ENCODE data around the gene ITGB5. TPM values are rescaled to one million over a fixed set of nuclear protein-coding genes. Genes with fewer than 3 reads are reported as not detected.

ITGB5 gene
- polyA plus RNA-seq, 3 donors, result 0.68 to 1.2 (median 1.0) TPM

GRCh38 chr3:124811436-124811835, 75.7 kb downstream of the ITGB5 start:
- H3K27me3 Mint-ChIP-seq (ENCODE audit: low read depth in 3 of 3), result peaks cover 3 to 4% (median 3%) of the 10 kb centered on the region in 3 donors
- intact Hi-C loops (cut with micrococcal nuclease), result no loop called here
- Histone ChIP-seq H3K9ac (ENCODE audit: insufficient read depth, low read length, poor library complexity, severe bottlenecking) (no peak overlapping the region), H3K9me3 (replicated peaks in 1 of 2; ENCODE audit: control insufficient read depth in 1 of 2, insufficient read depth in 1 of 2, low read length in 2 of 2) (no peaks in the 10 kb centered on the region), H3K4me1 (ENCODE audit: control insufficient read depth in 1 of 2, insufficient read depth in 2 of 2, low read length in 2 of 2) (peaks cover 8 to 12% of the 10 kb centered on the region in 2 donors), H3K79me2 (ENCODE audit: insufficient read depth, low read length) (no peaks in the 10 kb centered on the region), H4K20me1 (ENCODE audit: insufficient read depth, low read length) (no peaks in the 10 kb centered on the region), H3K4me2 (replicated peaks; ENCODE audit: extremely low read depth, low read length, poor library complexity, severe bottlenecking) (no peak overlapping the region), H3K4me3 (replicated peaks in 1 of 3; ENCODE audit: low read depth in 2 of 3, low read length in 3 of 3) (no peak overlapping the region), H3K27me3 (ENCODE audit: control insufficient read depth in 2 of 2, insufficient read depth in 2 of 2, low read length in 2 of 2) (no peaks in the 10 kb centered on the region), H3K36me3 (replicated peaks in 1 of 2; ENCODE audit: control insufficient read depth in 1 of 2, insufficient read depth in 2 of 2, low read length in 2 of 2) (no peaks in the 10 kb centered on the region), H3K27ac (ENCODE audit: low read depth in 1 of 2, low read length in 2 of 2) (no peak overlapping the region), H2AFZ (ENCODE audit: insufficient read depth, low read depth, low read length, poor library complexity, severe bottlenecking) (no peak overlapping the region)
- no peak overlapping the region for H3K27ac Mint-ChIP-seq
- H3K4me1 Mint-ChIP-seq, result peaks cover 15% of the 10 kb centered on the region
- WGBS (ENCODE audit: insufficient coverage), result 100% methylated on average over 3 of the region's 5 CpGs
- no peaks in the 10 kb centered on the region for H3K36me3 Mint-ChIP-seq
- no peak overlapping the region for H3K4me3 Mint-ChIP-seq
- TF ChIP-seq CTCF (IDR thresholded peaks at IDR 0.05), result no peak
- no peak for DNase-seq
- H3K9me3 Mint-ChIP-seq, result peaks cover 0 to 1% (median 0%) of the 10 kb centered on the region in 7 donors

- WGBS (ENCODE audit: insufficient coverage), result 94% methylated on average over 2 of the region's 4 CpGs
- Histone ChIP-seq H3K9me3 (replicated peaks in 1 of 2; ENCODE audit: control insufficient read depth in 1 of 2, insufficient read depth in 1 of 2, low read length in 2 of 2) (no peaks in the 10 kb centered on the region), H3K36me3 (replicated peaks in 1 of 2; ENCODE audit: control insufficient read depth in 1 of 2, insufficient read depth in 2 of 2, low read length in 2 of 2) (no peaks in the 10 kb centered on the region), H3K79me2 (ENCODE audit: insufficient read depth, low read length) (no peaks in the 10 kb centered on the region), H4K20me1 (ENCODE audit: insufficient read depth, low read length) (no peaks in the 10 kb centered on the region), H3K27ac (ENCODE audit: low read depth in 1 of 2, low read length in 2 of 2) (no peak overlapping the region), H3K27me3 (ENCODE audit: control insufficient read depth in 2 of 2, insufficient read depth in 2 of 2, low read length in 2 of 2) (no peaks in the 10 kb centered on the region), H3K4me3 (replicated peaks in 1 of 3; ENCODE audit: low read depth in 2 of 3, low read length in 3 of 3) (no peak overlapping the region), H3K4me1 (ENCODE audit: control insufficient read depth in 1 of 2, insufficient read depth in 2 of 2, low read length in 2 of 2) (peaks cover 5 to 7% of the 10 kb centered on the region in 2 donors), H3K4me2 (replicated peaks; ENCODE audit: extremely low read depth, low read length, poor library complexity, severe bottlenecking) (no peak overlapping the region), H2AFZ (ENCODE audit: insufficient read depth, low read depth, low read length, poor library complexity, severe bottlenecking) (no peak overlapping the region), H3K9ac (ENCODE audit: insufficient read depth, low read length, poor library complexity, severe bottlenecking) (no peak overlapping the region)
- no peak for TF ChIP-seq CTCF (IDR thresholded peaks at IDR 0.05)
- DNase-seq, result no peak
- Mint-ChIP-seq H3K27ac (no peak overlapping the region), H3K36me3 (no peaks in the 10 kb centered on the region), H3K27me3 (ENCODE audit: low read depth in 3 of 3) (peaks cover 3 to 5% (median 3%) of the 10 kb centered on the region in 3 donors), H3K9me3 (no peaks in the 10 kb centered on the region), H3K4me1 (peaks cover 14% of the 10 kb centered on the region), H3K4me3 (no peak overlapping the region)
- intact Hi-C loops (cut with micrococcal nuclease), result no loop called here
Observed at GRCh38 chr3:124810970-124811369, 76.2 kb downstream of the ITGB5 start.

Data from CD14-positive monocyte (primary cell).